Stomach smooth muscle (tissue), 2 donors: Measurements from ENCODE around the gene KAZN.

Experiments
- H3K27ac ChIP-seq: one replicate; pipeline ENCODE4 v1.7.0; 2013; ENCODE audit warnings: mild to moderate bottlenecking, low read length, inconsistent platforms
- H3K27me3 ChIP-seq, 2 donors: one replicate each; pipeline ENCODE4 v1.7.0; 2013; ENCODE audit warnings: low read length in 2 of 2; ENCODE audit not compliant: insufficient read depth in 2 of 2, control insufficient read depth in 1 of 2
- H3K36me3 ChIP-seq, 2 donors: one replicate each; pipeline ENCODE4 v1.7.0; 2013; ENCODE audit warnings: low read length in 2 of 2; ENCODE audit not compliant: control insufficient read depth in 2 of 2, insufficient read depth in 2 of 2
- H3K4me1 ChIP-seq: one replicate; pipeline ENCODE4 v1.7.0; 2013; ENCODE audit warnings: low read length; ENCODE audit not compliant: control insufficient read depth, insufficient read depth
- H3K4me3 ChIP-seq, 2 donors: one replicate each; pipeline ENCODE4 v1.7.0; 2013; ENCODE audit warnings: low read length in 2 of 2
- H3K9ac ChIP-seq, 2 donors: one replicate each; pipeline ENCODE4 v1.7.0; 2013; ENCODE audit warnings: low read length in 2 of 2, mild to moderate bottlenecking in 1 of 2
- H3K9me3 ChIP-seq, 2 donors: one replicate each; pipeline ENCODE4 v1.7.0; 2013; ENCODE audit warnings: low read length in 2 of 2; ENCODE audit not compliant: control insufficient read depth in 2 of 2
- donor health status: healthy.
- donor health status: Pancreatic carcinoma.

Gene KAZN

DNA sequence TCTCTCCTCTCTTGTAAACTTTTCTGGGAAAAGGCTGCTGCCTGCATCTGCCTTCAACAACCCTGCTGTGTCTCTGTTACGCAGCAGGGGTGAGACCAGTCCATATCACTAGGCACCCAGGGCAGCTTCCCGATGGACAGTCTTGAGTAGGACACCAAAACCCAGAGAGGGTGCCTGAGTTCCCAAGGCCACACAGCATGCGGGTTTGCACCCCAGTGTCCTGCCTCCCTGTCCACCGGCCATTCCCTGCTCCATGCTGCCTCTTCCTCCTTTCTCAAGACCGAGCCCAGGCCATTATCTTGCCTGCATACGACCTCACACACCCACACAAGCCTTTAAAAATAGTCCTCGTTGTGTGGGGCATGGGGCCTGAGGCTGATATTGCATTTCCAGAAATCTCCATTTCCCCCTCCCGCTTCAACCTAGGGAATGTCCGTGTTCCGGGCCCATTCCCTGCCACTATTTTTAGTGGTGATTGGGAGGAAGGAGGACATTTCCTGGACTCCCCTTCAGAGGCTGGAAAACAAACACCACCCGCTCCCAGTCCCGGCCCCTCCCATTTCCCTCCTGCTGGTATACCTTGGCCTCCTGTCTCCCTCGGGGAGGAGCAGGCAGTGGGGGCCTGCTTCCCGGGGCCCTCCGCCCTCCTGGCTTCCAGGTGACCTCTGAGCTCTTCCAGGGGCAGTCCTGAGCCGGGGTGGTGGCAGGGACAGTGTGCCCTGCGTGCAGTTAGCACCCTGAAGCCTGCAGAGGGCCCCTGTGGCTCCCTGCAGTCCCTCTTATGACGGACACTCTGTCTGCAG is 422.7 kb downstream of the KAZN start:
- Histone ChIP-seq H3K4me1 (no peaks in the 10 kb centered on the region), H3K36me3 (no peaks in the 10 kb centered on the region), H3K9me3 (no peaks in the 10 kb centered on the region), H3K27me3 (peaks cover 0 to 4% of the 10 kb centered on the region in 2 donors), H3K9ac (no peak overlapping the region), H3K4me3 (no peak overlapping the region), H3K27ac (no peak overlapping the region)

GRCh38 chr1:15022048-15022447 is 423.6 kb downstream of the KAZN start:
- Histone ChIP-seq H3K27ac (no peak overlapping the region), H3K4me1 (no peaks in the 10 kb centered on the region), H3K27me3 (peaks cover 0 to 4% of the 10 kb centered on the region in 2 donors), H3K4me3 (no peak overlapping the region), H3K36me3 (no peaks in the 10 kb centered on the region), H3K9me3 (no peaks in the 10 kb centered on the region), H3K9ac (no peak overlapping the region)

GRCh38 chr1:15023205-15023604 is 424.7 kb downstream of the KAZN start:
- Histone ChIP-seq H3K9ac (no peak overlapping the region), H3K27me3 (peaks cover 0 to 4% of the 10 kb centered on the region in 2 donors), H3K9me3 (no peaks in the 10 kb centered on the region), H3K4me1 (peaks cover 3% of the 10 kb centered on the region), H3K4me3 (no peak overlapping the region), H3K36me3 (no peaks in the 10 kb centered on the region), H3K27ac (no peak overlapping the region)

DNA sequence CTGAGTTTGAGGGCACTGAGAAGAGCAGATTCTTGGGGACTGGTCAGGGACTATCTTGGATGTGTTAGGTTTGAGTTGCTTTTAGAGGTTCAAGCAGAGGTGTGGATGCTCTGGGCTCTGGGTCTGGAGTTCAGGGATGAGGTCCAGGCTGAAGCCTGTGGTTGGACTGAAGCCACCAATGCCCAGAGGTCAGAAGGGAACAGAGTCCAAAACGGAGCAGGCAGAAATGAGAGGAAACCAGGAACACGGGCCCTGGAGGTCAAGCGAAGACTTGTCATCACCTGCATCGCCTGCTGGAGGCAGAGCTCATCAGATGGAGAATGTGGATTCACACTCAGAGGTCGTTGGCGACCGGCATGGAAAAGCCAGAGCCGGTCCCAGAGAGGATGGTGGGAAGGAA is 425.5 kb downstream of the KAZN start:
- Histone ChIP-seq H3K4me1 (peaks cover 3% of the 10 kb centered on the region), H3K36me3 (no peaks in the 10 kb centered on the region), H3K27ac (no peak overlapping the region), H3K9me3 (no peaks in the 10 kb centered on the region), H3K27me3 (peaks cover 0 to under 1% of the 10 kb centered on the region in 2 donors), H3K4me3 (no peak overlapping the region), H3K9ac (no peak overlapping the region)

DNA sequence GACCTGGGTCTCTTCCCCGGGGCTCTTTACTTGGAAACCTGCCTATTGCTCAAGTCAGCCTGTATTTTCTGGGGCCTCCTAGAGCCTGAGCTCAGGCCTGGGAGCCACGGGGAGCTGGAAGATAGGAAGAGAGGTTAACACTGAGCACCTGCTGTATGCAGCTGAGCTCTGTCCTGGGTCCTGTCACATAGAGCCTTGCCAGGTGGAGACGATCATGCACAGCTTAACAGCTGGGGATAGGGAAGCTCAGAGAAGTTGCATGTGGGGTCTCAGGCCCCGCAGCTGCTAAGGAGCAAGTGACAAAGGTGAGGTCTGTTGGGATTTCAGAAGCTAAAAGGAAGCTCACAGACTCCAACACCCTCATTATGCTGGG is 427.6 kb downstream of the KAZN start:
- Histone ChIP-seq H3K27ac (no peak overlapping the region), H3K27me3 (no peaks in the 10 kb centered on the region), H3K9me3 (no peaks in the 10 kb centered on the region), H3K9ac (no peak overlapping the region), H3K4me3 (no peak overlapping the region), H3K36me3 (no peaks in the 10 kb centered on the region), H3K4me1 (peaks cover 3% of the 10 kb centered on the region)

DNA sequence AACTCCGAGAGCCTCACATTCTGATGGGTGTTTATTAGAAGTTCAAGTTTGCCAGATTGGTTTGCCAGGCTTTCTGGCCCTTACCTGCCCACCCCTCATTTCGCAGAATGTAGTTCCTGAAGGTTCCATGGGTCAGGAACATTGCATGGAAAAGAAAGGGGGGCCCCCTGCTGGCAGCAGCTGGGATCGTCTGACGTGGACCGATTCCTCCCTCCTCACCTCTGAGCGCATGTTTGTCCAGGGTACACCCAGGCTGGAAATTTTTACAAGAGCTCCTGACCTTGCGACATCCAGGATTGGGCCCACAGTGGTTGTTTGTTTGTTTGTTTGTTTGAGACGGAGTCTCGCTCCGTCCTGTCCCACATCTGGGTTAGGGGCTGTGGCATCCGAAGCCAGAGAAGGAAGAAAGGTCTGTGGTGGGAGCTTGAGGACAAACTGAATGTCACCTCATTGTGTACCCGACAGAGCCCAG is 429.1 kb downstream of the KAZN start:
- H3K9me3 ChIP-seq: no peaks in the 10 kb centered on the region
- no peaks in the 10 kb centered on the region for H3K27me3 ChIP-seq
- H3K9ac ChIP-seq: no peak overlapping the region
- peaks cover 3% of the 10 kb centered on the region for H3K4me1 ChIP-seq
- no peak overlapping the region for H3K27ac ChIP-seq
- no peaks in the 10 kb centered on the region for H3K36me3 ChIP-seq
- no peak overlapping the region for H3K4me3 ChIP-seq

DNA sequence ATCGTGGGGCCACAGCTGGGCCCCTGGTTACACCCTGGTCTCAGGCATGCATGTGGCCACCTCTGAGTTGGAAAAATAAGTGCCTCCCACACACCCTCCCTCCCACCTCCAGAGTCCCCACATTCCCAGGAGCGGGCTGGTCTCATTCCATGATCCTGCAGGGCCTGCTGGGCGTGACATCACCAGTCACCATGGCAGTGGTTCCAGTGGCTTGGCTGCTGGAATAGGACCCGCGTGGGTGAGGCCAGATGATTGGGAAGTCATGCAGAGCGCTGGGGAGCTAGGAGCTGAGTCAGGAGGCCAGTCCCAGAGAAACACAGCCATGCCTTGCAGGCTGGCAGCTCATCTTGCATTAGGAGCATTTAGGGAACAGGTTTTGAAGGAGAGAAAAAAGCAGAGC is 429.6 kb downstream of the KAZN start:
- Histone ChIP-seq H3K27me3 (no peaks in the 10 kb centered on the region), H3K4me3 (no peak overlapping the region), H3K4me1 (peaks cover 3% of the 10 kb centered on the region), H3K9me3 (no peaks in the 10 kb centered on the region), H3K9ac (no peak overlapping the region), H3K36me3 (no peaks in the 10 kb centered on the region), H3K27ac (no peak overlapping the region)

DNA sequence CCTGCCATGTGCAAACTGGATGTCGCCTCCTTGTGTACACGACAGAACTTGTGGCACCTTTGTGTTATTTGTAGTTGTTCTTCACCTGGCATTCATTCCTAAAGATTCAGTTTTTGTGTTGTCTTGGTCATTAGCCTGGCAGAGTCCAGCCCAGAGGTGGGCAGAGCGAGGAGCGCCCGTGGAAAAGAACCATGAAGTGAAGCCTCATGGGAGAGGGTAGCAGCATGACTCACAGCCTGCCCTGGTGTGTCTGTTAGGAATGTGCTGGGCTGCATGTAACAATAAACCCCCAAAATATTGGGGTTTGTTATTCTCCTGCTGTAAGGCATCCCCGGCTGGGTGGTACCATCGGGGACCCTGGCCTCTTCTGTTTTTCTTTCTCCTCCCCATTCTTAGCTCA is 430.1 kb downstream of the KAZN start:
- Histone ChIP-seq H3K36me3 (no peaks in the 10 kb centered on the region), H3K9me3 (no peaks in the 10 kb centered on the region), H3K27me3 (no peaks in the 10 kb centered on the region), H3K27ac (no peak overlapping the region), H3K9ac (no peak overlapping the region), H3K4me3 (no peak overlapping the region), H3K4me1 (peaks cover 3% of the 10 kb centered on the region)

DNA sequence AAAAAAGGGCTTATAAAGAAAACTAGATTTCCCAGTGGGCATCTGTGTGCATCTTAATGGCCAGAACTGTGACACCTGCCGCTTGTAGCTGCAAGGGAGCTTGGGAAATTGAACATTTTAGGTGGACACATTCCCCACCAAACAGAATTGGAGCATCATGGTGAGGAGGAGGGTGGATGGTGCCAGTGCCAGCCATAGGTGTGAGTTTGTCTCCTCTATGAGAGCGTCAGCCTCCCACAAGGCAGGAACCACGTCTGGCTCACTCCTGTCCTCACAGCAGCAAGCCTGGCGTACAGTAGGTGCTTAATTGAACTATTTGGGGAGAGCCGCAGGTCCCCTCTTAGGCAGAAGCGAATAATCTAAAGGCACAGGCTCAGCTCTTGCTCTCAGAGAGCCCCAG is 430.6 kb downstream of the KAZN start:
- Histone ChIP-seq H3K27ac (no peak overlapping the region), H3K9ac (no peak overlapping the region), H3K36me3 (no peaks in the 10 kb centered on the region), H3K4me3 (no peak overlapping the region), H3K27me3 (no peaks in the 10 kb centered on the region), H3K9me3 (no peaks in the 10 kb centered on the region), H3K4me1 (peaks cover 3% of the 10 kb centered on the region)

- Histone ChIP-seq H3K9ac (no peak overlapping the region), H3K9me3 (no peaks in the 10 kb centered on the region), H3K4me3 (no peak overlapping the region), H3K27ac (no peak overlapping the region), H3K27me3 (no peaks in the 10 kb centered on the region), H3K4me1 (peaks cover 3% of the 10 kb centered on the region), H3K36me3 (no peaks in the 10 kb centered on the region)
These were observed 431.3 kb downstream of the KAZN start for GRCh38 chr1:15029786-15030185.

DNA sequence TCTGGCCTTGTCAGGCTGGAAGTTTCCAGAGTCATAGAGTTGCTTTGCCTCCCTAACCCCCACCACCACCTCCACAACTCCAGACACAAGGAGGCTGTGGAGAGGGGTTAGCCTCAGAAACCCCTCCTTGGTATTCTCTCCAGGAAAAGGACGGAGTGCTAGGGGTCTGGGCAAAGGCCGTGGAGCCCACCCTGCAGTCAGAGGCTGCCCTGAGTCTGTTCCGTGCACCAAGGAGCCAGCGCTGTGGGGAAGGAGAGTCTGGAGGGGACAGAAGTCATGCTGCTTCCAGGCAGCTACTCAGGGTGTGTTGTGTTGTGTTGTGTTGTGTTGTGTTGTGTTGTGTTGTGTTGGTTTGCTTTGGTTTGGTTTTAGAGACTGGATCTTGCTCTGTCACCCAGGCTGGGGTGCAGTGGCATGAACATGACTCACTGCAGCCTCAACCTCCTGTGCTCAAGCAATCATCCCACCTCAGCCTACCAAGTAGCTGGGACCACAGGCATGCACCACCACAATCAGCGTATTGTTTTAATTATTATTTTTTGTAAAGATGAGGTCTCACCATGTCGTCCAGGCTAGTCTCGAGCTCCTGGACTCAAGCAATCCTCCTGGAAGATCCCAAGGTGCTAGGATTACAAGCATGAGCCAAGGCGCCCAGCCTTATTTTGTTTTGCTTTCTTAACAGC is 432.9 kb downstream of the KAZN start:
- H3K9me3 ChIP-seq: no peaks in the 10 kb centered on the region
- H3K27ac ChIP-seq: no peak overlapping the region
- H3K27me3 ChIP-seq: no peaks in the 10 kb centered on the region
- H3K4me1 ChIP-seq: peaks cover 3% of the 10 kb centered on the region
- no peak overlapping the region for H3K9ac ChIP-seq
- H3K4me3 ChIP-seq: no peak overlapping the region
- H3K36me3 ChIP-seq: peaks cover 0 to under 1% of the 10 kb centered on the region in 2 donors
